GM19455 (cell line): ENCODE measurements around the gene RIMS3.

Source experiments
- ATAC-seq: cut with Tn5 transposase; IDR thresholded peaks from one replicate; pipeline ENCODE4 v1.9.1; 2021; ENCODE audit not compliant: unreplicated experiment

RIMS3 gene

DNA sequence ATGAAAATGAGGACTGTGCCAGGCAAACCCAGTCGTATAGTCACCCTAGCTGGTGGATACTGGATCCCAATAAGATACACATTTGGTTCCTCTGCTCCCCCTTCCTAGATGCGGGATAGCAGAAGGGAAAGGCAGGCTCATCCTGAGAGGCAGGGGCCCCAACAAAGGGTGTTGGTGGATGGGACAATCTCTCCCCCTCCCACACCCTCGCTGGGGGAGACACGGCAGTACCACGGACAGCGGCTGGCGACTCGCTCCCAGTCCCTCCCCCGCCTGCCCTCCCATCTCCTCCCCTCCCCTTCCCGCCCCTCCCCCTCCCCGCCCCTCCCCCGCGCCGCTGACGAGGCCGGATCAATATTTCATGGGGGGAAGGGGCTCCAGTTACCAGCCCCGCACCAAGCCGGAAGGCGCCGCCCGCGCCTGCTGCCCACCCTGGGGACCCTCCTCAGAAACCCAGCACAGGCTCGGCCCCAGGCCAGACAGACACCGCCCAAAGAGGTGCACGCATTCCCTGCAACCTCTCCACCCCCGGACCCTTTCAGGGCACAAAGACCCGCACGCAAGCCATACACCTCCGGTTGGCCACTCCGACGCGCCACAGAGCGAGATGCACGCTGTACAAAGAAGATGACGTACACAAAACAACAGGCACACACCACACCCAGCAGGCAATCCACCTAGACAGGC is 11.5 kb downstream of the RIMS3 start:
- ATAC-seq = no peak

- no peak for ATAC-seq
Observed at GRCh38 chr1:40652979-40653378, 12.5 kb downstream of the RIMS3 start.

- ATAC-seq = no peak
Observed at GRCh38 chr1:40652468-40652867, 13.0 kb downstream of the RIMS3 start.

GRCh38 chr1:40651138-40651857 is 14.2 kb downstream of the RIMS3 start:
- ATAC-seq = no peak

- no peak for ATAC-seq
Observed at GRCh38 chr1:40650075-40650474, 15.4 kb downstream of the RIMS3 start.

- ATAC-seq = no peak
Observed at GRCh38 chr1:40649592-40649930, 15.9 kb downstream of the RIMS3 start.

GRCh38 chr1:40648928-40649591 is 16.4 kb downstream of the RIMS3 start:
- ATAC-seq = no peak

GRCh38 chr1:40648200-40648599 is 17.3 kb downstream of the RIMS3 start:
- ATAC-seq = no peak

DNA sequence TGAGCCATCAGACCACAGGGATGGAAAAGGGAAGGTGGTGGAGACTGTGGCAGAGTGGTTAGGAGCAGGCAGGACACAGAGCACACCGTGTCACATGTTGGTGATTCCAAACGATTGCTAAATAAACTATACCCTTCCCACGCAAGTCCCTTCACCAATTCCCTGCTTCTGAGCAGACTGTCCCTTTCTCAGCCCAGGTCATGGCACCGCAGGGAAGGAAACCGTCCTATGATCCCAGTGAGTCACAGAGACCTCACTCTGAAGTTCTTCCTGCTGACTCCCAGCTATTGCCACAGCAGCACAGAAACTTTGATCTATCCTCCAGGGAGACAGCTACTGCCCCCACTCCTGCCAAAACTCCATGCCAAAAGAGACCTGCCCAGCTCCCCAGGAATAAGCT is 19.2 kb downstream of the RIMS3 start:
- ATAC-seq = no peak

- no peak for ATAC-seq
Observed at GRCh38 chr1:40645118-40645680, 20.3 kb downstream of the RIMS3 start.

GRCh38 chr1:40641601-40642242 is 23.8 kb downstream of the RIMS3 start:
- ATAC-seq = no peak

DNA sequence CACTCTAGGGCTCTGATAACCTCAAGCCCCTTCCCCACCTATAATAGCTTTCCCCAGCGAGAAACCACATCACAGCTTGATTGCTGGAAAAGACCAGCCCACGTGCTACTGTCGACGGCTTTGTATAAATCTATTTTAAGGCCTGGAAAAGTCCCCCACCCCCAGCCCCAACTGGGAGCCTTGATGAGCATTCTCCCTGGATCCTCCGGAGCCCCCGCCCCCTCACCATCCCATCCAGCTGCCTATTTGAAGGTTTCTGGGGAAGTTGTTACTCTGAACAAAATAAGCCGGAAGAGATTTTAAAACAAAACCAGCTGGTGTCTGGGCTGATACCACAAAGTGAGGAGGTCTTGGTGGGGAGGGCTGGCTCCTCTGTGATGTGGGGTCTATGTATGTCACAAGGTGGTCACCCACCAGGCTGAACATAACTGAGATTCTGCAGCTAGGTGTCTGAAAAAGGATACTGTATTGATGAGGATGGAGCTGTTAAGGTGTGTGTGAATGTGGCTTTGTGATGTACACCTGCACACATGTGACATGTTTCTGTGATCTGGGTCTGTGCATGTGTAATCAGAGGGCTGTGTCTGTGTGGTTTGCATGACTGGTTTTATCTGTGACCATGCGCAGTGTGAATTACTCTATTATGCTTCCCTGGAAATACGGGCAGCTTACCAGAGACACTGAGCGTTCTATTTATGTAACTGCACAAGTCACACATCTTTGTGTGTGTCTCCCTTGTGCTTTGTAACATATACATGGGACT is 25.0 kb downstream of the RIMS3 start:
- ATAC-seq = no peak

DNA sequence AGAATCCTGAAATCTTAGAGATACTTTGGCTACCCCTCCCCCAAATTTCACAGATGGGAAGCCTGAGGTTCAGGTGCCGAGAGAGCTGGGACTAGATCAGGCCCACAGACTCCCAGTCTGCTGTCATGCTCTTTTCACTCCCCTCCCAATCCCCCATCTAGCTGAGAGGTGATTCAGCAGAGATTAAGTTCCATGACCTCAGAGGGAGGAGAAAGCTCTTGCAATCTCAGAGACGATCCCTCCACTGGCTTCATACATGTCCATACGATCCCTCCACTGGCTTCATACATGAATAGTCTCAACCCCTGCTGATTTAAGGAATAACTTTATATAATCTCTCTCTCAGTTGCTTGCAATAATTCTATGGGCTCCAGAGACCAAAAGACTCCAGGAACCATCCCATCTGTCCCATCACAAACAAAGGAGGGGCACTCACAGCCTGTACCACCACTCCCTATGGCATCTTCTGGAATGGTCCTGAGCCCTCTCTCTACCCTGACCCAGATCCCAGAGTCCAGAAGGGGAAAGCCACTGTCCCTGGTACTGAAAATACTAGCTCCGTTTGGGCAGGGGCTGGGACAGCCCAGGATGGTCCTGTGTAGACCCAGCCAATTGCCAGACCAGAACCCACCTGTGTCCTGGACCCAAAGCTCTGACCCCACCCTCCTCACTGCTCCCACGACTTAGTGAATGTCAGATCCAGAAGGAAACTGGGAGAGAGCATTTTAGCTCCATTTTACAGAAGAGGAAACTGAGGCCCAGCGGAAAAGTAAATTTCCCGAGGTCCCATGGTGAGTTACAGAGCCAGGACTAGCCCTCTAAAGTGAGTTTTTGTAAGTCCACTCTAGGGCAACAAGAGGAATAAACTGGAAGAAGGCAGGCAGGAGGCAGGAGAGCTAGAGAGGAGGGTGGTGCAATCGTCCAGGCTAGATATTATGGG is 27.1 kb downstream of the RIMS3 start:
- no peak for ATAC-seq

DNA sequence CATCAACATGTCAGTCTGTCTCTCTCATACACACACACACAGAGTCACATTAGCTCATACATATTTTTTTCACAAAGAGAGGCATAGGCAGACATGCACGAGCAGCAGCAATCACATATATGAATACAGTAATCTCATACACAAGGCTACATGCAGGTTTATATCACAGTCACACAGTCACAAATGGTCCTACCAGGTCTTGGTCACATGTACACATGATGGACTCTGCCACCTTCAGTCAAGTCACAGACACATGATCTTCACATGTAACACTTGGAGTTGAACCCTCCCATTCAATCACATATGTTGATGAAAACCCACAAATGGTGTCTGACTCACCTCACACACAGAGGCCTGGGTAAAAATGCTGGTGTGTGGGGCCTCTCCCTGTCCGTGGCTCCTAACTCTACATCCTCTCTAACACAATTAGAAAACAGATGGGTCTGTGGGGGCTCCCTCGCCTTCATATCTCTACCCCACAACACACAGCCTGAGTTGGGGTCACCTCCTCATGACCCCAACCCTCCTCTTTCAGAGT is 27.9 kb downstream of the RIMS3 start:
- ATAC-seq = no peak

- ATAC-seq = no peak
Observed at GRCh38 chr1:40636777-40637176, 28.7 kb downstream of the RIMS3 start.

GRCh38 chr1:40635763-40636500 is 29.6 kb downstream of the RIMS3 start:
- ATAC-seq = no peak

DNA sequence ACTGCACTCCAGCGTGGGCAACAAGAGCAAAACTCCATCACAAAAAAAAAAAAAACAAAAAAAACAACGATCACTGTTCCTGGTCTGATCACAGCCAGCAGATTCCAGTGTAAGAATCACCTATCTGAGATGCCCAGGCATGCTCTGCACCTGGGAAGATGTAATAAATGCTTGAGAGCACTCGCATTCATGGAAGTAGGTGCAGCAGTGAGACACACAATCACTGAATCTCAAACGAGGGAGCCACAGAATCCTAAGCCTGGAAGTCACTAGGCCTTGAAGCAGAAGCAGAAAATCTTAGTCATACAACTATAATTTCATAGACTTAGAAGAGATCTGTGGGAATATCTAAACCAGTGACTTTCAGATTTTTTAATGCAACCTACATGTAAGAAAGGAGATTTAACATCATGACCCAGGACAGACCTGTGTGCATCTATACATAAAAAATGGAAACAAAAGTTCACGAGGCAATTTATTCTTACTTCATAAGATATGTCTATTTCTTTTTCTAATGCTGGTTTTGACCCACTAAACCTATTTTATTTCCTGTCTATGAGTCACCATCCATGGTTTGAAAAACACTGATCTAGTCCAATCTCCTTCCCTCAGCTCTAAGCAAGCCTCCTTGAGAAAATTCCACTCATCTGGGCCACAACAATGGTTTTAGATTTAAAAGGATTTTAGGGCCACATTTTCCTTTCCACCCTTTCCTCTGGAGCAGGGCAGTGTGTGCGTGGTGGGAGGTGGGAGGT is 30.4 kb downstream of the RIMS3 start:
- ATAC-seq = no peak

- no peak for ATAC-seq
Observed at GRCh38 chr1:40633931-40634376, 31.5 kb downstream of the RIMS3 start.
